ENCODE measurements around the gene HELZ.
"Not testable (repeated sequence)": the region's sequence is repeated elsewhere in the genome, so short reads cannot be mapped to it uniquely, and the experiment has no call there.

Gene HELZ

DNA sequence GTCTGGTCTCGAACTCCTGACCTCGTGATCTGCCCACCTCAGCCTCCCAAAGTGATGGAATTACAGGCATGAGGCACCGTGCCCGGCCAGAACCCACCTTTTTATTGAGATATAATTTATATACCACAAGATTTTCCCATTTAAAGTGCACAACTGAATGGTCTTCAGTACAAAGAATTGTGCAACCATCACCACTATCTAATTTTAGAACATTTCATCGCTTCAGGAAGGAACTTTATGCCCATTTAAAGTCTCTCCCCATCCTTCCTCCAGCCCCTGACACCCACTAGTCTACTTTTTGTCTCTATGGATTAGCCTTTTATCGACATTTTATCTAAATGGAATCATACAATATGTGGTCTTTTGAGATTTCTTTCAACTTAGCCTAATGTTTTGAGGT lies 25.4 kb upstream of the HELZ start:
- H3K9me3 ChIP-seq (ENCODE audit: control insufficient read depth, low read length), result no peaks in the 10 kb centered on the region
- no peaks in the 10 kb centered on the region for H3K4me1 ChIP-seq (ENCODE audit: control insufficient read depth, insufficient read depth, low read length)
- no peak overlapping the region for H3K27ac ChIP-seq (ENCODE audit: insufficient read depth, low read depth, low read length, poor library complexity, severe bottlenecking)
- 89 to 95% methylated on average over 6 of the region's 6 CpGs for WGBS, 2 experiments
- H3K27me3 ChIP-seq (ENCODE audit: control insufficient read depth, insufficient read depth, low read length, poor library complexity, severe bottlenecking), result no peaks in the 10 kb centered on the region
- no peak overlapping the region for H3K4me3 ChIP-seq (ENCODE audit: insufficient read depth, low read depth, low read length)
- H3K36me3 ChIP-seq (ENCODE audit: control insufficient read depth, insufficient read depth, low read length), result no peaks in the 10 kb centered on the region

DNA sequence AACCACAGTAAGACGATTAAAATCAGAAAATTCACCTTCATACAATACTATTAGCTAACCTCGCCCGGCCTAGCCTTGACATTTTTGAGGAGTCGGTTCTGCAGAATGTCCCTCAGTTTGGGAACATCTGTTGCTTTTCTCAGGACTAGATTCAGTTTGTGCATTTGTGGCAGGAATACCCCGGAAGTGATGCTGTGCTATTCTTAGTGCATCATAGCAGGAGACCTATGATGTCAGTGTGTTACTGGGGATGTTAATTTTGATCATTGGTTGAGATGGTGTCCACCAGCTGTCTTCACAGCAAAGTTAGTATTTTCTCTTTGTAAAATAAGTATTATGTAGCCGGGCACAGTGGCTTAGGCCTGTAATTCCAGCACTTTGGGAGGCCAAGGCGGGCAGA lies 21.5 kb upstream of the HELZ start:
- H3K27me3 ChIP-seq (ENCODE audit: control insufficient read depth, insufficient read depth, low read length, poor library complexity, severe bottlenecking), result no peaks in the 10 kb centered on the region
- WGBS, 2 experiments, result 91 to 96% methylated on average over 7 of the region's 7 CpGs
- H3K4me3 ChIP-seq (ENCODE audit: insufficient read depth, low read depth, low read length), result no peak overlapping the region
- no peaks in the 10 kb centered on the region for H3K4me1 ChIP-seq (ENCODE audit: control insufficient read depth, insufficient read depth, low read length)
- no peak overlapping the region for H3K27ac ChIP-seq (ENCODE audit: insufficient read depth, low read depth, low read length, poor library complexity, severe bottlenecking)
- H3K9me3 ChIP-seq (ENCODE audit: control insufficient read depth, low read length), result no peaks in the 10 kb centered on the region
- H3K36me3 ChIP-seq (ENCODE audit: control insufficient read depth, insufficient read depth, low read length), result no peaks in the 10 kb centered on the region

DNA sequence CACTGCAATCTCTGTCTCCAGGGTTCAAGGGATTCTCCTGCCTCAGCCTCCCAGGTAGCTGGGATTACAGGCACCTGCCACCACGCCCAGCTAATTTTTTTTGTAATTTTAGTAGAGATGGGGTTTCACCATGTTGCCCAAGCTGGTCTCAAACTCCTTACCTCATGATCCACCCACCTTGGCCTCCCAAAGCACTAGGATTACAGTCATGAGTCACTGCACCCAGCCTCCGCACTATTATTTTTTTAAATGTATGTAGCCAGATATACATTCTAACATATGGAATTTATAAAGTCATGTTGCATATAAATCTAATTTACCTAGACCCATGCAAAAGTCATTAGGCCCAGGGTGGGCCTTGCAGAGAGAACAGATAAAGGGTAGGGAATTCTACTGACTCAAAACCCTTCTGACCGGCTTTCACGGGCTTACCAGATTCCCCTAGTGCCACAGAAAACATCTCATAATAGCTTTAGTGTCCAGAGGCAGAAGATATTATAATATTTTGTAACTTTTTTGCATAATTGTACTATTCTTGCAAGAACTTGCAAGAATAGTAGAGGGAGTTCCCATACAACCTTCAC lies 20.5 kb upstream of the HELZ start:
- Histone ChIP-seq H3K36me3 (ENCODE audit: control insufficient read depth, insufficient read depth, low read length) (no peaks in the 10 kb centered on the region), H3K4me1 (ENCODE audit: control insufficient read depth, insufficient read depth, low read length) (no peaks in the 10 kb centered on the region), H3K27me3 (ENCODE audit: control insufficient read depth, insufficient read depth, low read length, poor library complexity, severe bottlenecking) (no peaks in the 10 kb centered on the region), H3K9me3 (ENCODE audit: control insufficient read depth, low read length) (no peaks in the 10 kb centered on the region), H3K4me3 (ENCODE audit: insufficient read depth, low read depth, low read length) (no peak overlapping the region), H3K27ac (ENCODE audit: insufficient read depth, low read depth, low read length, poor library complexity, severe bottlenecking) (no peak overlapping the region)
- 94 to 95% methylated on average over 3 to 4 of the region's 4 CpGs for WGBS, 2 experiments

DNA sequence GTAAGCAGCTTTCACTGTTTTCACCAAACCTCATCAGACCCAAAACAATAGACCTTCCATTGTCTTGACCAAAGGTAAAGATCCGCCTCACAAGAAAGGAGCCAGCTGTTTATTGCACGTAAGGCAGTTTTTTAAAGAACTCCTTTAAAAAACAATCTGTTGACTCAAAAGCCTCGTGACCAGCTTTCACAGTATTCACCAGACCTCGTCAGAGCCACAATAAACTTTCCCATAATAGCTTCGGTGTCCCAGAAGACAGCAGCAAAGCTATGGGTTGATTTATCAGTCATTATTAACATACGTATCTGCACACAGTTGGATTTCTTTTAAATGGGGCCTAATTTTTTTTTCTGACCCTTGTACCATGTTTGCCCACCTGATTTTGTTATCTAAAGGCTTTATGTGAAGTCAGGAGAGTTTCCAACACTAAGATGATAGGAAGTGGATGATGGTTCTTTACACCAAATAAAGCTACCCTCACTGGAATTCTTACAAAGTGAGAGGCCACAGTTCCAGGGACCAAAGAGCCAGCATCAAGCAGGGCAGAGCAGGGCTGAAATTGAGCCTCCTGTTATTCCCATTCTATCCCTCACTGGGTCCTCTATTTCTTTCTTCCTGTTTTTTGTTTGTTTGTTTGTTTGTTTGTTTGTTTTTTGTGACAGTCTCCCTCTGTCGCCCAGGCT lies 17.6 kb upstream of the HELZ start:
- no peak overlapping the region for H3K27ac ChIP-seq (ENCODE audit: insufficient read depth, low read depth, low read length, poor library complexity, severe bottlenecking)

DNA sequence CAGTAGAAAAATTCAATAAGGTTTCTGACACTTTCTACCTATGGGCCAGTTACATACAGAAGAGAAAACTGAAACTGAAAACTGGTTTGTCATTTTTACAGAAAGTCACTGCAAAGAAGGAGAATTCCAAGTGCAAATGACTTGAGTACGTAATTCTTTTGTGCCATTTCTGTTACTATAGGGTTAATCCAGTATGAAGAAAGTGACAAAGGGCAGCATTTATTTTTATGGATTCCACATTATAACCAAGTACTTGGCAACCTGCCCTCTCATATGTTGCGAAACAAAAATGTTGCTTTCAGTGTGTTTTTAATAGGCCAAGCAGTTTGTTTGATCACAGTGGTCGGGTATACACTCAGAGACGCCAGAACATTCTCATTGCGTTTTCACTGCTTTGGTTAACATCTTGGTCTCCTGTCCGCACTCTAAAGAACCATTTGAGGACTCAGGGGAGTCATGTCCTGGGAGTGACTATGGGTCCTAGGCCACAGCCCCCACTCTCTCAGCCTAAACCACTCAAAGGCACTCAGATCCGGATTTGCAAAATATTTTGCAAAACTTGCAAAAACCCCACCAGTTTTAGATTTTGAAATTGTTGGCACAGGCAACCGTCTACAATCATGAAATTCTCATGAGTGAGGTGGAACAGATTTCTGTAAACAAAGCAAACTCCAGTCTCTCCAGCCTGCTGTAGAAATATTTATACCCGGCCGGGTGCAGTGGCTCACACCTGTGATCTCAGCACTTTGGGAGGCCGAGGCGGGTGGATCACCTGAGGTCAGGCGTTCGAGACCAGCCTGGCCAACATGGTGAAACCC lies 15.4 kb upstream of the HELZ start:
- Histone ChIP-seq H3K27me3 (ENCODE audit: control insufficient read depth, insufficient read depth, low read length, poor library complexity, severe bottlenecking) (no peaks in the 10 kb centered on the region), H3K27ac (ENCODE audit: insufficient read depth, low read depth, low read length, poor library complexity, severe bottlenecking) (no peak overlapping the region), H3K36me3 (ENCODE audit: control insufficient read depth, insufficient read depth, low read length) (no peaks in the 10 kb centered on the region), H3K4me1 (ENCODE audit: control insufficient read depth, insufficient read depth, low read length) (peaks cover 7% of the 10 kb centered on the region), H3K9me3 (ENCODE audit: control insufficient read depth, low read length) (no peaks in the 10 kb centered on the region), H3K4me3 (ENCODE audit: insufficient read depth, low read depth, low read length) (no peak overlapping the region)
- 93 to 94% methylated on average over 14 of the region's 14 CpGs for WGBS, 2 experiments

More for the DNA sequence above, 17.6 kb upstream of the HELZ start:
- Histone ChIP-seq H3K27me3 (ENCODE audit: control insufficient read depth, insufficient read depth, low read length, poor library complexity, severe bottlenecking) (no peaks in the 10 kb centered on the region), H3K36me3 (ENCODE audit: control insufficient read depth, insufficient read depth, low read length) (no peaks in the 10 kb centered on the region), H3K4me1 (ENCODE audit: control insufficient read depth, insufficient read depth, low read length) (peaks cover 4% of the 10 kb centered on the region), H3K9me3 (ENCODE audit: control insufficient read depth, low read length) (no peaks in the 10 kb centered on the region), H3K4me3 (ENCODE audit: insufficient read depth, low read depth, low read length) (no peak overlapping the region)
- WGBS, 2 experiments, result 63% methylated on average over 6 to 7 of the region's 7 CpGs

DNA sequence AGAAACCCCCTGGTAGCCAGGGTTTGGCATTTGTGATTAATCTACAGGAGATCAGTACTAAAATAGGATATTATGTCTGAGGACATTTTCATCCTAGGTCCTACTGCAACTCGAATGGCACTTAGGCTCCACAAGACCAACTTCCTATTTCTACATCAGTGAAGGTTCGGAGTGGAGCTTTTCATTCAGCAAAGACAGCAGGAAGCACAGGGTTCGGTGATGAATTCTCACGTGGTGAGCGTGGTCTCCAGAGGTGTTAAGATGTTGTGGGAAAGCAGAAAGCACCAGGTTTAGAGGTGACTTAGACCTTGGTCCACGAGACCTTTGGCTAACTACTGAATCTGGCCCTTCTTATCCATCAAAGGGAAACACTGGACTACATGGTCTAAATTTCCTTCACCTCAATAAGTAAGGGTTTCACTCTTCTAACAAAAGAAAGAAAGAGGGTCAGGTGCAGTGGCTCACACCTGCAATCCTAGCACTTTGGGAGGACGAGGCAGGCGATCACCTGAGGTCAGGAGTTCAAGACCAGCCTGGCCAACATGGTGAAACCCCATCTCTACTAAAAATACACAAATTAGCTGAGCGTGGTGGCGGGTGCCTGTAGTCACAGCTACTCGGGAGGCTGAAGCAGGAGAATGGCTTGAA lies 13.9 kb upstream of the HELZ start:
- Histone ChIP-seq H3K27me3 (ENCODE audit: control insufficient read depth, insufficient read depth, low read length, poor library complexity, severe bottlenecking) (no peaks in the 10 kb centered on the region), H3K4me1 (ENCODE audit: control insufficient read depth, insufficient read depth, low read length) (peaks cover 7% of the 10 kb centered on the region), H3K27ac (ENCODE audit: insufficient read depth, low read depth, low read length, poor library complexity, severe bottlenecking) (no peak overlapping the region), H3K9me3 (ENCODE audit: control insufficient read depth, low read length) (no peaks in the 10 kb centered on the region), H3K36me3 (ENCODE audit: control insufficient read depth, insufficient read depth, low read length) (no peaks in the 10 kb centered on the region), H3K4me3 (ENCODE audit: insufficient read depth, low read depth, low read length) (no peak overlapping the region)
- 89 to 90% methylated on average over 11 of the region's 11 CpGs for WGBS, 2 experiments

DNA sequence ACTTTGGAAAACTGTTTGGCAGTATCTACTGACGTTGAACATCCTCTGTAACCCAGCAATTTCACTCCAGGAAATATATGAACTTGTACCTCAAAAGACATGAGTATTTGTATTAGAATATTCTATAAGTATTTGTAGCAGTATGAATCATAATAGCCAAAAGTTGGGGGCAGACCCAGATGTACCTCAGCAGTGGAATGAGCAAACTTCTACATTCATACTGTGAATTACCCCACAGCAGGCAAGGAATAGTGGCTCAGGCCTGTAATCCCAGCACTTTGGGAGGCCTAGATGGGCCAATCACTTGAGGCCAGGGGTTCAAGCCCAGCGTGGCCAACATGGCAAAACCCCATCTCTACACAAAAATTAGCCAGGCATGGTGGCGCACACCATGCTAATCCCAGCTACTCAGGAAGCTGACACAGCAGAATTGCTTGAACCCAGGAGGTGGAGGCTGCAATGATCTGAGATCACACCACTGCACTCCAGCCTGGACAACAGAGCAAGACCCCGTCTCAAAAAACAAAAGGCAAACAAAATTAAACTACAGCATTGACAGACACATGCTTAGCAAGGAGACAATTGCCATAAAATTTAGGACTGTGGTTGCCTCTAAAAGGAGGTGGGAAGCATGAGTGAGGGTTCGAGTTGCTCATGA lies 11.2 kb upstream of the HELZ start:
- no peak overlapping the region for H3K27ac ChIP-seq (ENCODE audit: insufficient read depth, low read depth, low read length, poor library complexity, severe bottlenecking)
- H3K9me3 ChIP-seq (ENCODE audit: control insufficient read depth, low read length), result no peaks in the 10 kb centered on the region
- H3K4me1 ChIP-seq (ENCODE audit: control insufficient read depth, insufficient read depth, low read length), result peaks cover 7% of the 10 kb centered on the region
- H3K4me3 ChIP-seq (ENCODE audit: insufficient read depth, low read depth, low read length), result no peak overlapping the region
- no peaks in the 10 kb centered on the region for H3K27me3 ChIP-seq (ENCODE audit: control insufficient read depth, insufficient read depth, low read length, poor library complexity, severe bottlenecking)
- H3K36me3 ChIP-seq (ENCODE audit: control insufficient read depth, insufficient read depth, low read length), result no peaks in the 10 kb centered on the region
- WGBS, 2 experiments, result 88 to 95% methylated on average over 5 of the region's 5 CpGs

DNA sequence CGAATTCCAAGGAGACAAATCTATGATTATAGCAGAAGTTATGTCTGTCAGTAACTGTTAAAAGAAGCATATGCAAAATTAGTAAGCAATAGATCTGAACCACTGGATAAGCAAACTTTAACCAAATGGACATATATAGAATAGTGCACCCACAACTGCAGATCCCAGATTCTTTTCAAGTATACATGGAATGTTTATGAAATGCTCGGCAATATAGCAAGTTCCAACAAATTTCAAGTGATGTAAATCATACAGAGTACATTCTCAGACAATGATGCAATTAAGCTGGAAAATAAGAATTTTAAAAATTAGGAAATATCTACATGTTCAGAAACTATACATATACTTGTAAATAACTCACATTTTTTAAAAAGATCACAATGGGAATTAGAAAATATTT lies 8.4 kb upstream of the HELZ start:
- Histone ChIP-seq H3K27me3 (ENCODE audit: control insufficient read depth, insufficient read depth, low read length, poor library complexity, severe bottlenecking) (no peaks in the 10 kb centered on the region), H3K9me3 (ENCODE audit: control insufficient read depth, low read length) (no peaks in the 10 kb centered on the region), H3K27ac (ENCODE audit: insufficient read depth, low read depth, low read length, poor library complexity, severe bottlenecking) (no peak overlapping the region), H3K4me3 (ENCODE audit: insufficient read depth, low read depth, low read length) (no peak overlapping the region), H3K4me1 (ENCODE audit: control insufficient read depth, insufficient read depth, low read length) (peaks cover 7% of the 10 kb centered on the region), H3K36me3 (ENCODE audit: control insufficient read depth, insufficient read depth, low read length) (no peaks in the 10 kb centered on the region)
- 100% methylated on average over 2 of the region's 2 CpGs; no CpG with 5 or more reads in 1 of the 2 experiments for WGBS, 2 experiments

DNA sequence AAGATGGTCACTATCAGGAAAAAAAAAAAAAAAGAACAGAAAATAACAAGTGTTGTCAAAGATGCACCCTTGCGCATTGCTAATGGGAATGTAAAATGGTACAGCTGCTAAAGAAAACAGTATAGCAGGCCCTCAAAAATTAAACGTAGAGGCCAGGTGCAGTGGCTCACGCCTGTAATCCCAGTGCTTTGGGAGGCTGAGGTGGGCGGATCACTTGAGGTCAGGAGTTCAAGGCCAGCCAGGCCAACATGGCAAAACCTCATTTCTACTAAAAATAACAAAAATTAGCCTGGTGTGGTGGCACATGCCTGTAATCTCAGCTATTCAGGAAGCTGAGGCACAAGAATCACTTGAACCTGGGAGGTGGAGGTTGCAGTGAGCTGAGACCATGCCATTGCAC lies 6.6 kb upstream of the HELZ start:
- H3K9me3 ChIP-seq (ENCODE audit: control insufficient read depth, low read length); H3K27ac ChIP-seq (ENCODE audit: insufficient read depth, low read depth, low read length, poor library complexity, severe bottlenecking); H3K4me1 ChIP-seq (ENCODE audit: control insufficient read depth, insufficient read depth, low read length); H3K36me3 ChIP-seq (ENCODE audit: control insufficient read depth, insufficient read depth, low read length); H3K4me3 ChIP-seq (ENCODE audit: insufficient read depth, low read depth, low read length); H3K27me3 ChIP-seq (ENCODE audit: control insufficient read depth, insufficient read depth, low read length, poor library complexity, severe bottlenecking): not testable (repeated sequence)
- 89 to 91% methylated on average over 4 of the region's 4 CpGs for WGBS, 2 experiments
